Neural crest cell (in vitro differentiated cells): ENCODE measurements around the gene ZNF586. TPM values are rescaled to one million over a fixed set of nuclear protein-coding genes. Genes with fewer than 3 reads are reported as not detected.
A peak's percentile ranks its signal among the peaks of the same experiment; 100 is the strongest.
"Not testable (repeated sequence)": the region's sequence is repeated elsewhere in the genome, so short reads cannot be mapped to it uniquely, and the experiment has no call there.

Source experiments
- DNase-seq: peaks from one replicate; pipeline ENCODE4 v3.0.0; 2021; ENCODE audit warnings: low read depth, mixed read lengths, low spot score
- H3K27ac Mint-ChIP-seq: one replicate; pipeline ENCODE4 v1.8.0; 2021; ENCODE audit warnings: mild to moderate bottlenecking, mixed read lengths; ENCODE audit not compliant: unreplicated experiment
- H3K27me3 Mint-ChIP-seq: 2 replicates; pipeline ENCODE4 v1.8.0; 2021; ENCODE audit warnings: low read depth, mild to moderate bottlenecking, mixed read lengths
- H3K36me3 Mint-ChIP-seq: 2 replicates; pipeline ENCODE4 v1.8.0; 2021; ENCODE audit warnings: low read depth, mild to moderate bottlenecking, mixed read lengths
- H3K4me1 Mint-ChIP-seq: 2 replicates; pipeline ENCODE4 v1.8.0; 2021; ENCODE audit warnings: mixed read lengths
- H3K4me3 Mint-ChIP-seq: one replicate; pipeline ENCODE4 v1.8.0; 2021; ENCODE audit warnings: mild to moderate bottlenecking, mixed read lengths
- H3K9me3 Mint-ChIP-seq: 2 replicates; pipeline ENCODE4 v1.8.0; 2021; ENCODE audit warnings: mixed read lengths
- CTCF ChIP-seq: fragments of 200-600 bp; sonication (generic); conservative IDR thresholded peaks from 2 replicates; pipeline ENCODE4 v1.5.0; 2021; ENCODE audit warnings: antibody characterized with exemption, mild to moderate bottlenecking
- total RNA-seq: library from RNA; stranded (reverse); gene quantifications from 2 replicates; pipeline ENCODE4 v1.2.1, GENCODE V29; 2021

The ZNF586 gene
- total RNA-seq, 1 donor from 2014 or later, result 20.1 TPM

- Mint-ChIP-seq H3K27ac (no peak overlapping the region), H3K27me3 (no peaks in the 10 kb centered on the region), H3K4me1 (peaks cover 19% of the 10 kb centered on the region), H3K9me3 (no peaks in the 10 kb centered on the region), H3K36me3 (peaks cover 8% of the 10 kb centered on the region), H3K4me3 (peak overlapping the region; percentile 70)
- no peak for DNase-seq
- no peak for TF ChIP-seq CTCF
Measured at GRCh38 chr19:57812226-57812625, 42.8 kb downstream of the ZNF586 start.

GRCh38 chr19:57812975-57813820 lies 43.7 kb downstream of the ZNF586 start:
- not testable (repeated sequence) for DNase-seq, H3K36me3 Mint-ChIP-seq, H3K9me3 Mint-ChIP-seq, H3K27me3 Mint-ChIP-seq
- Mint-ChIP-seq H3K4me1 (peaks cover 19% of the 10 kb centered on the region), H3K27ac (peak overlapping the region; percentile 91), H3K4me3 (peak overlapping the region; percentile 70)

- no peak for DNase-seq
- peak overlapping the region; percentile 65 for H3K27ac Mint-ChIP-seq
- TF ChIP-seq CTCF, result no peak
- H3K4me1 Mint-ChIP-seq, result peaks cover 25% of the 10 kb centered on the region
- no peaks in the 10 kb centered on the region for H3K9me3 Mint-ChIP-seq
- H3K4me3 Mint-ChIP-seq, result peak overlapping the region; percentile 96
- H3K27me3 Mint-ChIP-seq, result no peaks in the 10 kb centered on the region
- peaks cover 5% of the 10 kb centered on the region for H3K36me3 Mint-ChIP-seq
Measured at GRCh38 chr19:57813919-57814504, 44.5 kb downstream of the ZNF586 start.

- peak within 1 kb of the TSS; percentile 65 for H3K27ac Mint-ChIP-seq
- peak within 1 kb of the TSS; percentile 96 for H3K4me3 Mint-ChIP-seq
- peaks cover 3% of the 10 kb centered on the region for H3K36me3 Mint-ChIP-seq
- peak; percentile 57 for DNase-seq
- TF ChIP-seq CTCF, result no peak
- H3K27me3 Mint-ChIP-seq, result no peaks in the 10 kb centered on the region
- H3K9me3 Mint-ChIP-seq, result no peaks in the 10 kb centered on the region
- H3K4me1 Mint-ChIP-seq, result peaks cover 30% of the 10 kb centered on the region
Measured at GRCh38 chr19:57814505-57815246, 45.2 kb downstream of the ZNF586 start, which contains the start of gene ZNF552. TSS of gene ZNF552 (minus strand) at chr19:57814913. CDS start at chr19:57814743, 170 bp downstream.

- peak overlapping the region; percentile 12 for H3K27ac Mint-ChIP-seq
Measured at GRCh38 chr19:57815247-57816075, 46.0 kb downstream of the ZNF586 start.

More at GRCh38 chr19:57815247-57816075, 46.0 kb downstream of the ZNF586 start:
- no peak for DNase-seq
- no peaks in the 10 kb centered on the region for H3K9me3 Mint-ChIP-seq
- no peaks in the 10 kb centered on the region for H3K27me3 Mint-ChIP-seq
- H3K4me3 Mint-ChIP-seq, result peak overlapping the region; percentile 96
- no peaks in the 10 kb centered on the region for H3K36me3 Mint-ChIP-seq
- peaks cover 38% of the 10 kb centered on the region for H3K4me1 Mint-ChIP-seq
- no peak for TF ChIP-seq CTCF
